BE2C (cell line): ENCODE results near the gene LUC7L3.

Experiments
- DNase-seq: peaks from one replicate; pipeline ENCODE4 v3.0.0-alpha.2; 2020
- H3K27me3 ChIP-seq: fragments of 250-450 bp; sonication (Bioruptor Pico); 2 replicates; pipeline ENCODE4 v1.5.1; 2020; ENCODE audit warnings: mild to moderate bottlenecking
- H3K36me3 ChIP-seq: fragments of 250-450 bp; sonication (Bioruptor Pico); 2 replicates; pipeline ENCODE4 v1.5.1; 2020; ENCODE audit warnings: mild to moderate bottlenecking
- H3K4me1 ChIP-seq: fragments of 250-450 bp; sonication (Bioruptor Pico); 2 replicates; pipeline ENCODE4 v1.5.1; 2020
- H3K4me3 ChIP-seq: 2 replicates; pipeline ENCODE4 v1.5.1; 2011; ENCODE audit warnings: low read depth, low read length
- H3K9me3 ChIP-seq: fragments of 250-450 bp; sonication (Bioruptor Pico); 2 replicates; pipeline ENCODE4 v1.5.1; 2020
- TF ChIP-seq, protein P1 (sequence below): IDR thresholded peaks from 2 replicates; pipeline ENCODE4 v1.5.1; 2012; ENCODE audit warnings: mild to moderate bottlenecking, low read depth, low read length

Gene LUC7L3

DNA sequence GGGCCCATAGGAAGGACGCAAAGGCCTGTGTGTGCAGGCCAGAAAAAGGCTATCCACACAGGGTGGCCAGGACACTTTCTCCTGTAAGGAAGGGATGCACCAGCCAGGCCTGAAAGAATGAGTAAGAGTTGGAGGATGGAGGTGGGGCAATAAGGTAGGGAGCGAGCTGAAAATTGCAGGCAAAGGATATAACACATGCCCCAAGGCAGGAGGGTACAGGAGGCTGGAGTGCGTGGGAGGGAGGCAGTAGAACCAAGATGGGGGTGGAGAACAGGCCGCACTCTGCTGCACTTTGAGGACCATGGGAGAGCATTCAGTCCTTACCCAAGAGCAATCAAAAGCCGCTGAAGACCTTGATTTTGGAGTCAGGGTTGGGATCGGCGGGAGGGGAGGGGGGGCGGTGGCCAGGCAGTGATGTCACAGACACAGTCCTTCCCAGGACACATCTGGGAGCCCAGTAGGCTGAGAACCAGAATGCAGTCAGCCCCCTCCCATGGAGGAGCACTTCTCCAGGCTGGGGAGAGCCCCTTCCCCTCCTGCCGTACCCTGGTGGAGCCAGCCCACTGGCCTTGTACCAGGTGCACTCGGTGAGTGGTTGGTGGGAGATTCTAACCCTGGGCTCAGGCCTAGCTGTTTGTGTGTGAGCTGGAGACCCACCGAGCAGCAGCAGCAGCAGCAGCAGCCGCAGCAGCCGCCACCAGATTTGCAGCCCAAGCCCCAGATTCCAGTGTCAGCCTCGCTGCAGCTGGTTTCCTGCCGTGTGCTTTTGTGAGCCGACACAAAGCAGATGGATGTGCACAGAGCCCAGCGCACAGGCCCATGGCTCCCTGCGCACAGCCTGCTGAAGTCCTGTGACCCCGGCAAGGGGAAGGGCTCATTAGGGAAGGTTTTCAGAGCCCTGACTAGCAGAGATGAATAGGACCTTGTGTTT is 29.2 kb upstream of the LUC7L3 start:
- no peaks in the 10 kb centered on the region for H3K9me3 ChIP-seq
- peaks cover 35% of the 10 kb centered on the region for H3K4me1 ChIP-seq
- TF ChIP-seq, protein P1, sequence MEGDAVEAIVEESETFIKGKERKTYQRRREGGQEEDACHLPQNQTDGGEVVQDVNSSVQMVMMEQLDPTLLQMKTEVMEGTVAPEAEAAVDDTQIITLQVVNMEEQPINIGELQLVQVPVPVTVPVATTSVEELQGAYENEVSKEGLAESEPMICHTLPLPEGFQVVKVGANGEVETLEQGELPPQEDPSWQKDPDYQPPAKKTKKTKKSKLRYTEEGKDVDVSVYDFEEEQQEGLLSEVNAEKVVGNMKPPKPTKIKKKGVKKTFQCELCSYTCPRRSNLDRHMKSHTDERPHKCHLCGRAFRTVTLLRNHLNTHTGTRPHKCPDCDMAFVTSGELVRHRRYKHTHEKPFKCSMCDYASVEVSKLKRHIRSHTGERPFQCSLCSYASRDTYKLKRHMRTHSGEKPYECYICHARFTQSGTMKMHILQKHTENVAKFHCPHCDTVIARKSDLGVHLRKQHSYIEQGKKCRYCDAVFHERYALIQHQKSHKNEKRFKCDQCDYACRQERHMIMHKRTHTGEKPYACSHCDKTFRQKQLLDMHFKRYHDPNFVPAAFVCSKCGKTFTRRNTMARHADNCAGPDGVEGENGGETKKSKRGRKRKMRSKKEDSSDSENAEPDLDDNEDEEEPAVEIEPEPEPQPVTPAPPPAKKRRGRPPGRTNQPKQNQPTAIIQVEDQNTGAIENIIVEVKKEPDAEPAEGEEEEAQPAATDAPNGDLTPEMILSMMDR = no peak
- DNase-seq = peak; percentile 59
- H3K4me3 ChIP-seq = no peak overlapping the region
- no peaks in the 10 kb centered on the region for H3K27me3 ChIP-seq
- peaks cover 29% of the 10 kb centered on the region for H3K36me3 ChIP-seq

DNA sequence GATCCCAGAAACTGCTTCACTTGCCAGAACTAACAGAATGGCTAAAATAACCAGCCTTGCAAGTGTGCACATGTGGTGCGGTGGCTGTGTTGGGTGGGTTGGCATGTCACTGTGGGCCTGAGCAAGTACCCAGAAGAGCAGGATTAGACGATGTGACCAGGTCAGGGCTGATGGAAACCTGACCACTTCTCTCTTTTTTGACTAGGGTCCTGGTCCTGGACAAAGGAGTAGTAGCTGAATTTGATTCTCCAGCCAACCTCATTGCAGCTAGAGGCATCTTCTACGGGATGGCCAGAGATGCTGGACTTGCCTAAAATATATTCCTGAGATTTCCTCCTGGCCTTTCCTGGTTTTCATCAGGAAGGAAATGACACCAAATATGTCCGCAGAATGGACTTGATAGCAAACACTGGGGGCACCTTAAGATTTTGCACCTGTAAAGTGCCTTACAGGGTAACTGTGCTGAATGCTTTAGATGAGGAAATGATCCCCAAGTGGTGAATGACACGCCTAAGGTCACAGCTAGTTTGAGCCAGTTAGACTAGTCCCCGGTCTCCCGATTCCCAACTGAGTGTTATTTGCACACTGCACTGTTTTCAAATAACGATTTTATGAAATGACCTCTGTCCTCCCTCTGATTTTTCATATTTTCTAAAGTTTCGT is 28.4 kb upstream of the LUC7L3 start:
- no peak for DNase-seq
- Histone ChIP-seq H3K27me3 (no peaks in the 10 kb centered on the region), H3K36me3 (peaks cover 37% of the 10 kb centered on the region), H3K4me3 (no peak overlapping the region), H3K9me3 (no peaks in the 10 kb centered on the region), H3K4me1 (peaks cover 35% of the 10 kb centered on the region)
- TF ChIP-seq, protein P1 = no peak

DNA sequence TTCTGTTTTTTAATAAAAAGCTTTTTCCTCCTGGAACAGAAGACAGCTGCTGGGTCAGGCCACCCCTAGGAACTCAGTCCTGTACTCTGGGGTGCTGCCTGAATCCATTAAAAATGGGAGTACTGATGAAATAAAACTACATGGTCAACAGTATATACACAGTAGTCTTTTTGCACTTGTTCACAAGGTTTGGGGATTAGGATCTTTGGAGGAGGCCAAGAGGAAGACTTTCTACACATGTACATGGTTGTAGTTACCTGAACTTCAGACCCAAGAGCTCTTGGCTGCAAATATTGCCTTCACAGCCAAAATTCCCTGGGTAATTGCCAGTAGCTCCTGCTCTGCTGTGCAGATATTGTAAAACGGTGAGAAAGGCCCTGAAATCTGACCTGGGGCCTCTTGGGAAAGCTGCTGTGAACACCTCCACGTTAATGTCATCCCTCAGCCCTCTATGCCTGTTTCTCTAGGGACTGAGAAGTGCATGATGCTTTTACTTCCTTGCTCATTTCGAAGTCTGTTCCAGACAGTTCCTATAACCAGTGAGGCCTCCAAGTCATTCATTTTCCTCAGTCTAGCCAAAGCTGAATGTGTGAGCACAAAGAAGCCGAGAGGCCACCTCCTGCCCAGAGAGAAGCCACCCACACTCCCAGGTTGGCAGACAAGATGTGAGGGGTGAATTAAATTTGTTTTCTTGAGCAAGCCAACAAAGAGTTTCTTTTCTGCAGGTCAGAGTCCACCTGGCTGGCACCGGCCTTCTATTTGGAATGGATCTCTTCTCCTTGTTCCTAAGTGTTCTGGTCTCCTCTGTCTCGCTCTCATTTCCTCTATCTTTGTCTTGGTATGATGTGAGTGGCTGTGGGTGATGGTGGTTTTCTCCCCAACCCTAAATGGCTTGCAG is 27.6 kb upstream of the LUC7L3 start:
- H3K4me3 ChIP-seq = no peak overlapping the region
- DNase-seq = no peak
- TF ChIP-seq, protein P1 = no peak
- H3K4me1 ChIP-seq = peaks cover 29% of the 10 kb centered on the region
- H3K9me3 ChIP-seq = no peaks in the 10 kb centered on the region
- H3K27me3 ChIP-seq = no peaks in the 10 kb centered on the region
- peaks cover 45% of the 10 kb centered on the region for H3K36me3 ChIP-seq

DNA sequence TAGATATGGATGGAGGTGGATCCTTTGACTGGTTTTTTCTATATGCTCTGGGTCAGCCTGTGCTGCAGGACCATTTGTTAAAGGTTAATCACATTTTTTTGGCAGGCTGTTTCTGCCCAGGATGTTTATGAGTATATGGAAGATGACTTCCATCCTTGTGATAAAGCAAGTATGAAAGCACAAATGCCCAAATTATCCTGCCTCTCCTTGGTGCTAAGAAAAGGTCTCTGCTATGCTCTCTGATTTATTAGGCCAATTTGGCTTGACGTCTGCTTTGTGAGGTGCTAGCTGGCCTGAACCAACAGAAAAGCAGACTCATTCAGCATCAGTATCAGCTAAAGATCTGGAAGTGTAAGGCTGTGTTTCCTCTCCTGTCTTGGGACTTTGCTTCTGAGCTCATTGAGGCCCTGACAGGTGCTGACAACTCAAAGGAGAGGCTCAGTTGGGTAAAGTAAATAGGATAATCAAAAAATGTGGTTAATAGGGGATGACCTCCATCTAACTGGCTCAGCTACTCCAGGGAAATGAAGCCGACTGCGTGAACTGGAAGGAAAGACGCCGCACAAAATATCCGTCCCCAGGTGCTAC is 26.9 kb upstream of the LUC7L3 start:
- peaks cover 27% of the 10 kb centered on the region for H3K4me1 ChIP-seq
- TF ChIP-seq, protein P1 = no peak
- H3K36me3 ChIP-seq = peaks cover 52% of the 10 kb centered on the region
- no peak overlapping the region for H3K4me3 ChIP-seq
- H3K27me3 ChIP-seq = no peaks in the 10 kb centered on the region
- no peaks in the 10 kb centered on the region for H3K9me3 ChIP-seq
- DNase-seq = no peak

DNA sequence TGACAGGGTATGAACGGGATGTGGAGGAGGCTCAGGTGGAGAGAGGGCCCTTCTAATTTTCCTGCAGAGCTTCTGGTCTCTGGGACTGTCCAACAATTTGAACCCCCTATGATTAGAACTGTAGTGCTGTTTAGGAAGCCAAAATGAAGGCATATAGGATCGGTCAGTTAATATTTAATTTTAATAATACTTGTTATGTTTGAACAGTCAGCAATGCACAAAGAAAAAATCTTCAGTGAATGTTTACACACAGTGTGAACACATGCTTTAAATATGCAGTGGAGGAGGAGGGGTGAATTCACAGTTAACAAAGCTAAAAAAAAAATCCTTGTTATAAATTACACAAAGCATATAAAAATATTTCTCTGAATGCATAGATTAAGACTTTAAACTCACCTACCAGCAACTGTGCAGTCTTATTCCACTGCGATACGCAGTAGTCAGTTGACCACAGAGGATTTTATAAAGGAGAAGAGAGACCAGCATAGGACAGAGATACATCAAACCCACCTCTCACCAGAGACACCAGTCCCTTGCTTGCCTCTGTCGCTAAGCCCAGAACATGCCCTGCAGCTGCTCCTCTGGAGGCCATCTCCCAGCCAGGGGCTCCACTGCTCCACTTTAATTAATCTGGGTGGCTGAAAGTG is 26.2 kb upstream of the LUC7L3 start:
- Histone ChIP-seq H3K36me3 (peaks cover 58% of the 10 kb centered on the region), H3K4me1 (peaks cover 27% of the 10 kb centered on the region), H3K9me3 (no peaks in the 10 kb centered on the region), H3K27me3 (no peaks in the 10 kb centered on the region), H3K4me3 (no peak overlapping the region)
- TF ChIP-seq, protein P1 = no peak
- no peak for DNase-seq
